HepG2 (cell line): ENCODE data around the gene CHCHD6. TPM values are rescaled to one million over a fixed set of nuclear protein-coding genes. Genes with fewer than 3 reads are reported as not detected.

ENCODE experiments used
- ATAC-seq: fragments of 200-7000 bp; cut with Tn5 transposase; 3 replicates; pipeline ENCODE4 v1.9.1; 2020; ENCODE audit warnings: mild to moderate bottlenecking, moderate library complexity
- BruUV-seq: library from RNA; stranded (reverse); fragments of 400-500 nt; replicated peaks from 2 replicates; lab custom pipeline; 2021; lab: Mats Ljungman, UMichigan
- CTCF ChIA-PET: fragments of 300-600 bp; formaldehyde crosslinking; extraction: SDS; loops from one replicate; lab custom pipeline; 2021; ENCODE audit warnings: low total read pairs, inconsistent platforms, low intra/inter-chr PET ratio; lab: Yijun Ruan, JAX
- POLR2A ChIA-PET: fragments of 350-600 bp; sonication (Branson Sonifier 250); formaldehyde crosslinking; loops from one replicate; lab custom pipeline; 2020; ENCODE audit warnings: antibody characterized with exemption, inconsistent platforms; lab: Yijun Ruan, JAX
- DNase-seq: peaks from one replicate; pipeline ENCODE4 v3.0.0-alpha.2; 2015; ENCODE audit warnings: low spot score
- FAIRE-seq: peaks from 3 replicates; lab custom pipeline; 2011; peaks lifted over from hg19 to GRCh38; lab: Jason Lieb, UNC
- H2AFZ ChIP-seq: one replicate; pipeline ENCODE4 v1.6.1; 2011; ENCODE audit warnings: low read length, inconsistent platforms
- H3K27ac ChIP-seq: fragments of 300-600 bp; 3 replicates; pipeline ENCODE4 v1.8.0; 2011; ENCODE audit warnings: mixed run types, mild to moderate bottlenecking, mixed read lengths, low read length, inconsistent platforms; ENCODE audit not compliant: insufficient read depth; ENCODE audit errors: extremely low read length
- H3K27me3 ChIP-seq, 2 experiments: fragments of 200-600 bp in 1 of 2; 2 replicates in 1 of 2; 3 replicates in 1 of 2; pipeline versions ENCODE4 v1.6.0 to v1.8.0; 2011; ENCODE audit warnings: low read length in 2 of 2, mild to moderate bottlenecking in 2 of 2, moderate library complexity in 2 of 2, inconsistent platforms in 1 of 2; ENCODE audit not compliant: insufficient read depth in 2 of 2, control insufficient read depth in 1 of 2
- H3K36me3 ChIP-seq, 2 experiments: fragments of 200-600 bp in 1 of 2; replicated peaks in 1 of 2; 2 replicates in 1 of 2; 3 replicates in 1 of 2; pipeline versions ENCODE4 v1.5.1 to v1.8.0; 2011; ENCODE audit warnings: low read length in 2 of 2, inconsistent platforms in 1 of 2; ENCODE audit not compliant: insufficient read depth in 2 of 2, control insufficient read depth in 1 of 2
- H3K4me1 ChIP-seq: 2 replicates; pipeline ENCODE4 v1.5.1; 2012; ENCODE audit warnings: low read length, inconsistent platforms; ENCODE audit not compliant: insufficient read depth
- H3K4me2 ChIP-seq: 2 replicates; pipeline ENCODE4 v1.6.0; 2011; ENCODE audit warnings: low read depth, low read length, inconsistent platforms
- H3K4me3 ChIP-seq, 3 experiments: fragments of 200-600 bp in 1 of 3; sonication (generic), shearing (Covaris generic) in 1 of 3; replicated peaks in 1 of 3; 2 replicates each; pipeline ENCODE4 v1.5.1; 2011 to 2016; ENCODE audit warnings: low read length in 3 of 3, inconsistent platforms in 2 of 3, low read depth in 2 of 3, mild to moderate bottlenecking in 2 of 3, control low read depth in 1 of 3, mixed read lengths in 1 of 3; ENCODE audit not compliant: insufficient read depth in 1 of 3
- H3K79me2 ChIP-seq: one replicate; pipeline ENCODE4 v1.6.1; 2011; ENCODE audit warnings: low read length, inconsistent platforms; ENCODE audit not compliant: insufficient read depth
- H3K9ac ChIP-seq: 2 replicates; pipeline ENCODE4 v1.6.0; 2011; ENCODE audit warnings: mild to moderate bottlenecking, low read depth, low read length, inconsistent platforms; ENCODE audit not compliant: insufficient read depth
- H3K9me3 ChIP-seq: 2 replicates; pipeline ENCODE4 v1.5.1; 2012; ENCODE audit warnings: mild to moderate bottlenecking, low read length
- H4K20me1 ChIP-seq: 2 replicates; pipeline ENCODE4 v1.6.0; 2011; ENCODE audit warnings: inconsistent platforms, mild to moderate bottlenecking, low read length, moderate library complexity; ENCODE audit not compliant: insufficient read depth
- AHR ChIP-seq: IDR thresholded peaks from 2 replicates; pipeline ENCODE4 v1.6.1; 2018; ENCODE audit warnings: missing genetic modification reagents, missing compliant biosample characterization
- ESRRA ChIP-seq: sonication (generic); formaldehyde crosslinking; IDR thresholded peaks from 2 replicates; pipeline ENCODE4 v1.5.1; 2020; ENCODE audit warnings: mild to moderate bottlenecking, low read depth, missing genetic modification reagents
- HNRNPK ChIP-seq: fragments of 200-400 bp; formaldehyde crosslinking; IDR thresholded peaks from 2 replicates; pipeline ENCODE4 v1.6.1; 2018; ENCODE audit warnings: low read length, low read depth, moderate library complexity, mild to moderate bottlenecking; ENCODE audit not compliant: poor library complexity, severe bottlenecking
- IKZF1 ChIP-seq: fragments of 450-650 bp; IDR thresholded peaks from 2 replicates; pipeline ENCODE4 v1.7.1; 2016
- JUND ChIP-seq: sonication (generic); formaldehyde crosslinking; IDR thresholded peaks from 2 replicates; pipeline ENCODE4 v1.8.0; 2022; ENCODE audit warnings: mild to moderate bottlenecking, missing genetic modification reagents
- RFX5 ChIP-seq: IDR thresholded peaks from 2 replicates; pipeline ENCODE4 v1.6.1; 2011; ENCODE audit warnings: low read depth, low read length, improper control_type of control experiment
- TMF1 ChIP-seq: sonication (generic); formaldehyde crosslinking; IDR thresholded peaks from 2 replicates; pipeline ENCODE4 v1.8.1; 2022; ENCODE audit warnings: low read depth, missing genetic modification reagents
- ZNF382 ChIP-seq: sonication (generic); formaldehyde crosslinking; IDR thresholded peaks from 2 replicates; pipeline ENCODE4 v1.5.0; 2020; ENCODE audit warnings: missing genetic modification reagents, mild to moderate bottlenecking, borderline replicate concordance
- ZNF678 ChIP-seq: sonication (generic); formaldehyde crosslinking; IDR thresholded peaks from 2 replicates; pipeline ENCODE4 v1.4.0; 2020; ENCODE audit warnings: mild to moderate bottlenecking, missing genetic modification reagents
- ZNF75D ChIP-seq: sonication (generic); formaldehyde crosslinking; IDR thresholded peaks from 2 replicates; pipeline ENCODE4 v1.8.1; 2023; ENCODE audit warnings: missing genetic modification reagents, mild to moderate bottlenecking, borderline replicate concordance
- ZNF781 ChIP-seq: sonication (generic); formaldehyde crosslinking; IDR thresholded peaks from 2 replicates; pipeline ENCODE4 v1.5.1; 2020; ENCODE audit warnings: borderline replicate concordance, mild to moderate bottlenecking, missing genetic modification reagents; ENCODE audit errors: not compliant biosample characterization
- WGBS: methylation state at CpG from one replicate; pipeline ENCODE4 v1.1.6; 2017; ENCODE audit warnings: low lambda C conversion rate; 5-methylcytosine and 5-hydroxymethylcytosine counted together
- in situ Hi-C: cut with HindIII; loops from 2 replicates; pipeline ENCODE4 v1.10.0; 2017; ENCODE audit warnings: low pct_unique_long_range_greater_than_20kb; ENCODE audit not compliant: extremely low pct_ligation_motif_present
- intact Hi-C: fragments of 100-400 bp; cut with micrococcal nuclease; formaldehyde crosslinking; loops from one replicate; pipeline ENCODE4 v1.10.0; 2022; ENCODE audit not compliant: unreplicated experiment
- polyA plus RNA-seq, 8 experiments: library from polyadenylated mRNA; depleted of rRNA in 3 of 8; stranded (reverse) in 7 of 8; unstranded in 1 of 8; fragments of >200 nt; fragmentation: Illumina TruSeq in 4 of 8; extraction: Trizol in 4 of 8; gene quantifications; 2 replicates each; pipeline versions ENCODE4 v1.2.1 to v1.2.3, GENCODE V29; 2011 to 2016; ENCODE audit warnings: low read depth in 4 of 8, missing spikeins in 1 of 8, mixed read lengths in 1 of 8; ENCODE audit not compliant: insufficient read depth in 1 of 8
- total RNA-seq, 5 experiments: library from RNA; depleted of rRNA; stranded (reverse); fragments of >200 nt; fragmentation: Illumina TruSeq; extraction: Trizol; gene quantifications; 2 replicates each; pipeline ENCODE4 v1.2.3, GENCODE V29; 2016; ENCODE audit warnings: low read depth in 1 of 5
- TF ChIP-seq, protein P1 (sequence below): sonication (generic); formaldehyde crosslinking; IDR thresholded peaks from 2 replicates; pipeline ENCODE4 v1.4.0; 2020; ENCODE audit warnings: missing genetic modification reagents

Gene CHCHD6
- total and polyA plus RNA-seq, 2 of the 13 experiments (the other 11 are each of a cell fraction or from before 2014, with no cell fraction given): 20.3 to 20.8 TPM

DNA sequence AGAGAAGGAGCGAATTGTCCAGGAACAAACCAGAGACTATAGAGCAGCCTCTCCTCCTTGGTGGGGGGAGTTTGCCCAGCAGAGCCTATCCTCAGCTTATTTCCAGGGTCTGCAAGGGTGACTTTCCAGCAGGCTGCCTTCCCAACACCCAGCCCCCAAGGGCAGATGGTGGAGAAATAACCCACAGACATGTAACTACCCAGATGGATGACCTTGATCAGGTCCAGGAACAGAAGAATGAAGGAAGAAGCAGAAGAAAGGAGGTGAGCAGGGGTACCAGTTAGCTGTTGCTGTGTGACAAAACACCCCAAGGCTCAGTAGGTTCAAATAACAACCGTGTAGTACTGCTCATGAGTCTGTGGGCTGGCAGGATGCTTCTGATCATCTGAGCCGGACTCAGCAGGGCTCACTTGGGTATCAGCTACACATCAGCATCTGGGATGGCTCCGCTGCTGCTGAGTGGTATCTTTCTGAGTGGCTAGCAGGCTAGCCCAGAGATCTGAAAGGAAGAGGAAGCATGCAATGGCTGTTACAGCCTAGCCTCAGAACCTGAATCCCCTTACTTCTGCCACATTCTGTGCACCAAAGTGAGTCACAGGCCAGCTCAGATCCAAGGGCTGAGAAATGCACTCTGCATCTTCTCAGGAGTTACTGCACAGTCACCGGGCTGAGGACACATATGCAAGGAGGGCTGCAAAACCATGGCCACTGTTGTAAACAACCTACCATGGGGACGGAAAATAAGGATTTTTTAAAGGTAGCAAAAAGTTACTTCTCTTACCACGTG, 26.9 kb upstream of the CHCHD6 start:
- H3K9ac ChIP-seq: no peak overlapping the region
- in situ Hi-C loops (loop anchor here (5.0 to 10.0 kb wide), 2 partner anchors 298 to 780 kb away; no protein-coding TSS in a partner anchor), intact Hi-C loops (loop anchor here (5.0 to 10.0 kb wide), 3 partner anchors 308 to 865 kb away; partner anchors contain the start of gene PLXNA1)
- H3K4me2 ChIP-seq: no peak overlapping the region
- no peaks in the 10 kb centered on the region for H3K36me3 ChIP-seq
- no TSS peak for BruUV-seq
- no peaks in the 10 kb centered on the region for H3K9me3 ChIP-seq
- WGBS: 18% methylated on average over 5 of the region's 7 CpGs
- no peaks in the 10 kb centered on the region for H3K79me2 ChIP-seq
- ChIA-PET CTCF (no interaction called here), POLR2A (no interaction called here)
- no peak for TF ChIP-seq RFX5
- TF ChIP-seq ZNF75D (CRISPR knock-in tag): no peak
- no peak for TF ChIP-seq IKZF1
- TF ChIP-seq TMF1 (CRISPR knock-in tag): no peak
- no peak for TF ChIP-seq ZNF382
- TF ChIP-seq HNRNPK: no peak
- no peak for TF ChIP-seq ESRRA (CRISPR knock-in tag)
- no peak for TF ChIP-seq AHR (CRISPR knock-in tag)
- TF ChIP-seq JUND (CRISPR knock-in tag): no peak
- no peak for TF ChIP-seq ZNF781 (CRISPR knock-in tag)
- no peak for TF ChIP-seq ZNF678 (CRISPR knock-in tag)
- TF ChIP-seq, protein P1, sequence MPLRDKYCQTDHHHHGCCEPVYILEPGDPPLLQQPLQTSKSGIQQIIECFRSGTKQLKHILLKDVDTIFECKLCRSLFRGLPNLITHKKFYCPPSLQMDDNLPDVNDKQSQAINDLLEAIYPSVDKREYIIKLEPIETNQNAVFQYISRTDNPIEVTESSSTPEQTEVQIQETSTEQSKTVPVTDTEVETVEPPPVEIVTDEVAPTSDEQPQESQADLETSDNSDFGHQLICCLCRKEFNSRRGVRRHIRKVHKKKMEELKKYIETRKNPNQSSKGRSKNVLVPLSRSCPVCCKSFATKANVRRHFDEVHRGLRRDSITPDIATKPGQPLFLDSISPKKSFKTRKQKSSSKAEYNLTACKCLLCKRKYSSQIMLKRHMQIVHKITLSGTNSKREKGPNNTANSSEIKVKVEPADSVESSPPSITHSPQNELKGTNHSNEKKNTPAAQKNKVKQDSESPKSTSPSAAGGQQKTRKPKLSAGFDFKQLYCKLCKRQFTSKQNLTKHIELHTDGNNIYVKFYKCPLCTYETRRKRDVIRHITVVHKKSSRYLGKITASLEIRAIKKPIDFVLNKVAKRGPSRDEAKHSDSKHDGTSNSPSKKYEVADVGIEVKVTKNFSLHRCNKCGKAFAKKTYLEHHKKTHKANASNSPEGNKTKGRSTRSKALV (CRISPR knock-in tag): no peak
- H4K20me1 ChIP-seq: no peaks in the 10 kb centered on the region; the same call in 1 of the 2 replicates
- peaks cover 5 to 53% of the 10 kb centered on the region in 2 experiments; a peak in 4 of 5 replicates for H3K27me3 ChIP-seq
- FAIRE-seq: no peak
- no peak overlapping the region for H3K4me3 ChIP-seq
- H2AFZ ChIP-seq: no peak overlapping the region
- ATAC-seq: no peak
- H3K4me1 ChIP-seq: peaks cover 11% of the 10 kb centered on the region
- no peak overlapping the region for H3K27ac ChIP-seq
- DNase-seq: no peak
